SK-N-MC (cell line): ENCODE measurements around the gene DIPK1B.
"Not testable (repeated sequence)": the region's sequence is repeated elsewhere in the genome, so short reads cannot be mapped to it uniquely, and the experiment has no call there.

Experiments
- DNase-seq: peaks from one replicate; pipeline ENCODE4 v3.0.0-alpha.2; 2011; ENCODE audit warnings: low read depth, low spot score
- H3K27ac ChIP-seq: fragments of 200-600 bp; sonication (generic); 2 replicates; pipeline ENCODE4 v1.5.1; 2016; ENCODE audit warnings: mixed run types
- H3K36me3 ChIP-seq: fragments of 200-600 bp; sonication (generic); 2 replicates; pipeline ENCODE4 v1.6.1; 2017; ENCODE audit warnings: antibody characterized with exemption, low read length, mixed read lengths; ENCODE audit not compliant: insufficient read depth
- H3K4me3 ChIP-seq: fragments of 200-600 bp; sonication (generic); 2 replicates; pipeline ENCODE4 v1.5.1; 2016
- H3K9ac ChIP-seq: fragments of 200-600 bp; sonication (generic); 2 replicates; pipeline ENCODE4 v1.8.0; 2017; ENCODE audit warnings: mixed run types, mixed read lengths; ENCODE audit not compliant: insufficient read length
- H3K9me3 ChIP-seq: fragments of 200-600 bp; sonication (generic); 2 replicates; pipeline ENCODE4 v1.6.1; 2017; ENCODE audit warnings: low read depth, mild to moderate bottlenecking, antibody characterized with exemption, low read length, moderate library complexity, mixed read lengths
- EZH2 ChIP-seq: fragments of 200-600 bp; sonication (generic); IDR thresholded peaks from one replicate; pipeline ENCODE4 v1.6.1; 2017; ENCODE audit warnings: antibody characterized with exemption
- FOXP2 ChIP-seq: optimal IDR thresholded peaks from 2 replicates; pipeline ENCODE3; 2011; ENCODE audit warnings: mild to moderate bottlenecking, moderate library complexity; ENCODE audit not compliant: insufficient read depth; ENCODE audit errors: extremely low read length, control extremely low read depth
- POLR2AphosphoS5 ChIP-seq: IDR thresholded peaks from 2 replicates; pipeline ENCODE4 v1.6.1; 2012; ENCODE audit warnings: mild to moderate bottlenecking, low read depth, low read length, borderline replicate concordance

Gene DIPK1B

DNA sequence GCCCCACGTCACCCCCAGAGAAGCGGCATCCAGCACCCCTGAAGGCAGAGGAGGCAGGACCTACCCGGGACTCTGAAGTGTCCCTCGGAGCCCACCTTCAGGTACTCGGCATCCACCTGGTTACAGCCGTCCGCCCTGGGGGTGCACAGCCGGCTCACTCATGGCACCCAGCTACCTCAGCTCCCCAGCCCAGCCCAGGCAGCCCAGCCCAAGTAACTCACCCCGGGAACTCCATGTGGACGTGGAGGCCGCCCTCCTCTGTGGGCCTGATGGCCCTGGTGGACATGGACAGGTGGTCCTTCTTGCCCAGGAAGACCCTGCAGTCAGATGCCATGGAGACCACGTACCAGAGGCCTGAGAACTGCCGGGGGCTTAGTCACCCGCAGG lies 51.3 kb downstream of the DIPK1B start:
- Histone ChIP-seq H3K27ac (no peak overlapping the region), H3K36me3 (no peaks in the 10 kb centered on the region), H3K9ac (no peak overlapping the region), H3K9me3 (no peaks in the 10 kb centered on the region), H3K4me3 (no peak overlapping the region)
- no peak for TF ChIP-seq EZH2
- no peak for TF ChIP-seq FOXP2
- no peak for TF ChIP-seq POLR2AphosphoS5
- no peak for DNase-seq

DNA sequence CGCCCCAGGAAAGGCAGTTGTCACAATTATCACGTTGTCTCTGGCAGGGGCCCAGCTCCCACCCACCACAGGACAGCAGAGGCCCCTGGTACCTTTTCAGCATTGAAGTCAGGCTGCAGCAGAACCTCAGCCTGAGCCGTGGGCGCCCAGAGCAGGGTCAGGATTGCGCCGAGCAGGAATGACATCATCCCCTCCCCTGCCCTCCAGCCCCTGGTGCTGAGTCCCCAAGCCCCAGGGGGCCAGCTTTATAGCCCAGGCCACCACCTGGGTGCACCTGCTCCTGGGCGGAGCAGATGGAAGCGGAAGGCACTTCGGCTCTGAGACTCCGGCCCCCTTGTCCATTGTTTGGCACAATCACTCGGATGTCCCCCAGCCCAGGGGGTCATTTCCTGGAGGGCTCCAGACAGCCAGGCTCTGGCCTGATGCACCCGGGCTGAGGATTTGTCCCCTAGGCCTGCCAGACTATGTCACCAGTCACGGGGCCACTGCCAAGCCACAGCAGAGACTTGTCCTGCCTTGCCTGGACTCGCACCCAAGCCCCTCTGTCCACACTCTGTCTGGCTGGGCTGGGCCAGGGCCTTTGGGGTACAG lies 52.0 kb downstream of the DIPK1B start, which contains the start of gene LCN15:
TSS of gene LCN15 (minus strand) at position 218 of the 591 bp plus-strand sequence. CDS start at position 188, 30 bp downstream.
- TF ChIP-seq FOXP2 (no peak), POLR2AphosphoS5 (no peak), EZH2 (no peak)
- H3K27ac ChIP-seq: no peak within 1 kb of the TSS
- no peak for DNase-seq
- peak within 1 kb of the TSS; percentile 58 for H3K4me3 ChIP-seq
- H3K9me3 ChIP-seq: no peaks in the 10 kb centered on the region
- H3K36me3 ChIP-seq: no peaks in the 10 kb centered on the region
- H3K9ac ChIP-seq: no peak within 1 kb of the TSS

DNA sequence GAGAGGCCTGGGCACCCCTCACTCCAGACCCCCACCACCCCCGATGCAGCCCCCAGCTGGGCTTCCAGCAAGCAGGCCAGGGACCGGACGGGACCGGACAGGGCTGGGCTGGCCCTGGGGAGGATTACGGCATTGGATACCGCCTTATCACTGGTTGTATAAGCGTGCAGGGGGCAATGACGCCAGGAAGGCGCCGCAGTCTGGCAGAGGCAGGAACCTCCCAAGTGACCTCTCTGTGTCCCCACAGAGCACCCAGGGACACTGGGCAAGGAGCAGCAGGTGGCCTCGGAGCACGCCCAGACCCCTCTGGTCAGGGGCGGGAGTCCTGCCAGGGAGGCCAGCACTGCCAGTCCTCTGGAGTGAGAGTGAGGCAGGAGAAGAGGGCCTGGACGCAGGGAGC lies 52.7 kb downstream of the DIPK1B start:
- TF ChIP-seq FOXP2: no peak
- no peak for TF ChIP-seq POLR2AphosphoS5
- TF ChIP-seq EZH2: no peak
- DNase-seq: no peak
- H3K9ac ChIP-seq: no peak overlapping the region

DNA sequence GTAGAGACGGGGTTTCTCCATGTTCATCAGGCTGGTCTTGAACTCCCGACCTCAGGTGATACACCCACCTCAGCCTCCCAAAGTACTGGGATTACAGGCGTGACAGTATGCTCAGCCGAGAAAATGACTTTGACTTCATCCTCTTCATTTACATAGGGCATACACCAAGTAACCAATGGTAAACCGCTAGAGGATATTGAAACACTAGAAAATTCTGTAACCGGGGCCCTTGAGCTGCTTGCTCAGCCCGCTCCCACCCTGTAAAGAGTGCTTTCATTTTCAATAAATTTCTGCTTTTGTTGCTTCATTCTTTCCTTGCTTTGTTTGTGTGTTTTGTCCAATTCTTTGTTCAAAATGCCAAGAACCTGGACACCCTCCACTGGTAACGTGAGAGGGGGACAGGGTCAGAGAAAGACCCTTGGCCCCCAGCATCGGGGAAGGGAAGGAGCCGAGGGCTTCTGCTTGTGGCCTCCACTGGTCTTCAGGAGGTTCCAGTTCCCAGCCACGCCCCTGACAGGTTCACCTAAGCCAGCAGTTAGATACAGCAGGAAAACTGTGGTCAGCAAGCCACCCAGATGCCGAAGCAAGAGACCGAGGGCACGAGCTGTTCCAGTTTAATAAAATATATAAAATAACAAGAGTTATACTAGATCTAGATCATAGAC lies 53.5 kb downstream of the DIPK1B start:
- H3K9ac ChIP-seq, H3K36me3 ChIP-seq, DNase-seq, H3K27ac ChIP-seq, H3K4me3 ChIP-seq, H3K9me3 ChIP-seq: not testable (repeated sequence)

More for the DNA sequence above, 52.7 kb downstream of the DIPK1B start:
- Histone ChIP-seq H3K27ac (no peak overlapping the region), H3K36me3 (no peaks in the 10 kb centered on the region), H3K4me3 (no peak overlapping the region), H3K9me3 (no peaks in the 10 kb centered on the region)

DNA sequence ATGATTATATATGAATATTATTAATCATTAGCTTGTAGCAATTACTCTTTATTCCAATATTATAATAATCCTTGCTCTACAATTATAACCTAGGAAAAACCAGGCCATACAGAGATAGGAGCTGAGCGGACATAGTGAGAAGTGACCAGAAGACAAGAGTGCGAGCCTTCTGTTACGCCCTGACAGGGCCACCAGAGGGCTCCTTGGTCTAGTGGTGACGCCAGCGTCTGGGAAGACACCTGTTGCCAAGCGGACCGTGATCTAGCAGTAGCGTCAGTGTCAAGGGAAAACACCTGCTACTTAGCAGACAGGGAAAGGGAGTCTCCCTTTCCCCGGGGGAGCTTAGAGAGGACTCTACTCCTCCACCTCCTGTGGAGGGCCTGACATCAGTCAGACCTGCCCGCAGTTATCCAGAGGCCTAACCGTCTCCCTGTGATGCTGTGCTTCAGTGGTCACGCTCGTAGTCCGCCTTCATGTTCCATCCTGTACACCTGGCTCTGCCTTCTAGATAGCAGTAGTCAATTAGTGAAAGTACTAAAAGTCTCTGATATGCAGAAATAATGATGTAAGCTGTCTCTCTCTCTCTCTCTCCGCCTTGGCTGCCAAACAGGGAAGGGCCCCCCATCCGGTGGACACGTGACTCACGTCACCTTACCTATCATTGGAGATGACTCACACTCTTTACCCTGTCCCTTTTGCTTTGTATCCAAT lies 54.2 kb downstream of the DIPK1B start:
- not testable (repeated sequence) for H3K27ac ChIP-seq, DNase-seq, H3K4me3 ChIP-seq, H3K9me3 ChIP-seq, H3K36me3 ChIP-seq, H3K9ac ChIP-seq

DNA sequence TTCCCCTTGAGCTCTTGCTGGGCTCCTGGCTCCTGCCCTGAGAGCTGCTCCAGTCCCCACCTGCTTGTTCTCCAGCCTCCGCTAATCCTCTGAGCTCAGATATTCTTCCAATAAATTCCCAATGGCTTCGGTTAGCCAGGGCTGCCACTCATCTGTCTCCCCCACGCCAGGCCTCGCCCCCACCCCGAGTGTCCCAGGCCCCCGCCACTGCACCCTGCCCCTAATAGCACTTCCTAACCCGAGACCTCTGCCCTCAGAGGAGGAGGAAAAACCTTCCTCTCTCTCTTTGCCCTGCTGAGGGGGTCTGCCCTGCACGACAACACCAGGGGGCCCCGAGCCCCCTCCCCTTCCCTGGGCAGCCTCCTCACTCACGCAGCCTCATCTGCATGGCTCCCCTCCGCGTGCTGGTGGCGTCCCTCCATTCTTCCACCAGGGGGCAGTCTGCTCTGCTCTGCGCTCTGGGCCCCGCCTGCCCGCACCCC lies 57.4 kb downstream of the DIPK1B start:
- no peak overlapping the region for H3K4me3 ChIP-seq
- no peaks in the 10 kb centered on the region for H3K36me3 ChIP-seq
- no peak for DNase-seq
- H3K27ac ChIP-seq: no peak overlapping the region
- H3K9ac ChIP-seq: no peak overlapping the region
- TF ChIP-seq FOXP2 (no peak), EZH2 (no peak), POLR2AphosphoS5 (no peak)
- H3K9me3 ChIP-seq: no peaks in the 10 kb centered on the region

DNA sequence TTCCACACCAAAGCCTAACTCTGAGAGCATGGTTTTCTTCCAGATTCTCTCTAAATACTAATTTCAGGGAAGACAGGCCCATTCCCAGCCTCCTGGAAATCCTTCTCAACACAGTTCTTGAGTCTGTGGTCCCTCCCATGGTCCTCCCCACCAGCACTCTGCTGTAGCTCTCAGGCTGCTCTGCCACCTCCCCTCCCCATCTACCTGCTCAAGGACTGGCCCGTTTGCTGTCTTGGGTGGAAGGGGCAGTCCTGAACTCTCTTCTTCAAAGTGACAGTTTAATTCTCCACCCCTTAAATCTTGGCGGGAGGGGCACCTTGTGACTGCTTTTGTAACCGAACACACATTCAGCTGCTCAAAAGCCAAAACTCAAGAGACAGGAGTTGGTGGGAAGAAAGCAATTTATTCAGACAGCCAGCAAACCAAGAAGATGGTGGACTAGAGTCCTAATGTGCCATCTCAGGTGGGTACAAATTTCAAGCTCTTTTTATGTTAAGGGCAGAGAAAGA lies 59.6 kb downstream of the DIPK1B start:
- Histone ChIP-seq H3K36me3 (no peaks in the 10 kb centered on the region), H3K9me3 (no peaks in the 10 kb centered on the region), H3K27ac (no peak overlapping the region), H3K4me3 (no peak overlapping the region), H3K9ac (no peak overlapping the region)
- DNase-seq: no peak
- TF ChIP-seq FOXP2 (no peak), POLR2AphosphoS5 (no peak), EZH2 (no peak)

DNA sequence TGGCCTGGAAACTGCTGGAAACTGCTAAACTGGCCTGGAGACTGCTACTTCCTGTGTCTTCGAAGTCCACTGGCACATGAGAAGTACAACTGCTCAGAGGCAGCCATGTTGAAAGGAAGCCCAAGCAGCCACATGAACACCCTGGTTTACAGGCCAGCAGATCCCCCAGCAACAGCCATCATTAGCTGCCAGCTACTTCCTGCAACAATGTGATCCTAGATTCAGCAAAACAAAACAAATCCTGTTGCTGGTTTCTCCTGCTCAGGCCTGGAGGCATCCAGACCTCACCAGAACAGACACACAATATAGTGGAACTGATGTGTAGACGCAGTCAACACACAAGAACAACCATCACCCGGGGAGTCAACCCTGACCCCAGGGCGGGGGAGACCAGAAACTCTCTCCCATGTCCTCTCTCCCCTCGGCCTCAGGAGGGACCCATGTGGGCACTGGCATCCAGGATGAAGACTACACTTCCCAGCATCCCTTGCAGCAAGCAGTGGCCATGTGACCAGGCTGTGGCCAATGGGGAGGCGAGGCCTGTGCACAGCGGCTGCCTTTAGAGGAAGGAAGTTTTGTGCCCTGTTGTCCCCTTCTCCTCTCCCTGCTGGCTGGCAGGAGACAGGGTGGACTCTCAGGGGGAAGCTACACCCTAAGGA lies 61.1 kb downstream of the DIPK1B start:
- Histone ChIP-seq H3K4me3 (no peak overlapping the region), H3K36me3 (no peaks in the 10 kb centered on the region), H3K27ac (no peak overlapping the region), H3K9me3 (no peaks in the 10 kb centered on the region), H3K9ac (no peak overlapping the region)
- no peak for DNase-seq
- no peak for TF ChIP-seq POLR2AphosphoS5
- no peak for TF ChIP-seq FOXP2
- no peak for TF ChIP-seq EZH2
